HG03565 (cell line): ENCODE data around the gene SCYGR4.
"Not testable (repeated sequence)": the region's sequence is repeated elsewhere in the genome, so short reads cannot be mapped to it uniquely, and the experiment has no call there.

ENCODE experiments used
- ATAC-seq: cut with Tn5 transposase; IDR thresholded peaks from one replicate; pipeline ENCODE4 v1.9.1; 2021; ENCODE audit warnings: mild to moderate bottlenecking, moderate library complexity; ENCODE audit not compliant: unreplicated experiment

The SCYGR4 gene, protein sequence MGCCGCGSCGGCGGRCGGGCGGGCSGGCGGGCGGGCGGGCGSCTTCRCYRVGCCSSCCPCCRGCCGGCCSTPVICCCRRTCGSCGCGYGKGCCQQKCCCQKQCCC

GRCh38 chr2:227617316-227618230, at the start of gene SCYGR4:
TSS of gene SCYGR4 (plus strand) at chr2:227617498. CDS start at chr2:227617498, 0 bp downstream.
- no peak for ATAC-seq

GRCh38 chr2:227568852-227569169, 48.5 kb upstream of the SCYGR4 start:
- ATAC-seq, result no peak

- no peak for ATAC-seq
Measured at GRCh38 chr2:227570615-227571014, 46.7 kb upstream of the SCYGR4 start.

GRCh38 chr2:227576110-227576509, 41.2 kb upstream of the SCYGR4 start:
- no peak for ATAC-seq

GRCh38 chr2:227576812-227577211, 40.5 kb upstream of the SCYGR4 start:
- no peak for ATAC-seq

GRCh38 chr2:227577555-227577954, 39.7 kb upstream of the SCYGR4 start:
- no peak for ATAC-seq

DNA sequence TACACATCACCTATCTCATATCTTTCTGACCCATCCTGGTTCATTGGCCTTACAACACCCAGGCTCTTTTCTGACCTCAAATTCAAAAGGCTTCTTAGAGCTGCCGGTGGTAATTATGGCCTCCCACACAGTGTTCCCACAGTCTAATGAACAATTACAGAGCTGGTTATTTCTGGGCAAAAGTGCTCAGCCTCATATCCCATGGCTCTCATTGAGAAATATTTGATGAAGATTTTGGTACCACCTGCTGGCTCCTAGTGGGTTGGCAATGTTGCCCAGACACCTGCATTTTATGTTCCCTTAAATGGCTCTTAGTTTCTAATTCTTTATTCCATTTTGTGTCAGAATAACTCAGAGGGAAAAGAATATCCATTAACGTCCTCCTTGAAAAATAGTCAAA, 38.7 kb upstream of the SCYGR4 start:
- ATAC-seq, result no peak

- no peak for ATAC-seq
Measured at GRCh38 chr2:227579791-227580190, 37.5 kb upstream of the SCYGR4 start.

- ATAC-seq, result no peak
Measured at GRCh38 chr2:227582369-227582768, 34.9 kb upstream of the SCYGR4 start.

DNA sequence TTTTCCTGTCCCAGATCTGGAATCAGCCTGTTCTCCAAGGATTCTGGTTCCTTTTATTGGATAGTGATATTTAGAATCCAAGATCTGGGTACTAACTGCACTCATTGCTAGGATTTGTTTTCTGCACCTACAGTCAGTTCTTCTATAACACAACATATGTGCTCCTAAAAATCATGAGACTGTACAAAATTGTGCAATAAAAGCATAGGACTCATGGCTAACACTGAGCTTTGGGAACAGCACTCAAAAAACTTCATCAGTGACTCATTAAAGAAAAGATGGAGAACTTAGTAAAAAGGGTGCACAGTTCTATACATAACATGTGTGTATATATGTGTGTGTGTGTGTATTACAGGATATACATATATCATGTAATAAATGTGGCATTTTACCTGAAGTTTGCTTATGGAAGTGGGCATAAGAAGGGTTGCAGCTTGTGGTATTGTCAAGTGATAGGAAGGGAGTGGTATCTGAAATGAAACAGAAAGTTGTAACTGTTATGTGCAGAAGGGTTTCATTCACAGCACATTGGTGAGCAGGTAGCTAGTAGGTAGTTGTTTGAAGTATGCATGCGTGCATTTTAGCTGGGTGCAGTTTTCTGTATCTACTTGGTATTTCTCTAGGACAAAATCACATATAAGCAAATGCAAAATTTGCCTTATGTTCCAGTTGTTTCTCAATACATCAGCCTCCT, 24.5 kb upstream of the SCYGR4 start:
- ATAC-seq, result peak; percentile 76

- no peak for ATAC-seq
Measured at GRCh38 chr2:227595797-227596196, 21.5 kb upstream of the SCYGR4 start.

DNA sequence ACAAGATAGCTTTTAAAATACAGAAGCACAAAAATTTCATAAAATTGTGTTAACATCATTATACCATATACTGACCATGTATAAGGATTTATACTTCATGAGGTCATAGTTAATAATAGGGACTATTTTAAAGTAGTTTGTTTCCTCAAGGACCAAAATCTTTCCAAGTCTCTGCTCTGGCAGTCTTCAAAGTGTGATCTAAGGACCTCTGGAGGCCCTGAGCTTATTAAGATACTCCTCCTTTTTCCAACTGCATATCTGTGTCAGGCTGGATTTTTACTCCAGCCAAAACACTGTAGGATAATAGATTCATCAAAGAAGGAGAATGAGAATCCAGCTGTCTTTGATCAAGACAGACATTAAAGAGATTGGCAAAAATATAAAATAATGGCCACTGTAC, 20.3 kb upstream of the SCYGR4 start:
- ATAC-seq, result no peak

GRCh38 chr2:227597998-227598397, 19.3 kb upstream of the SCYGR4 start:
- no peak for ATAC-seq

- not testable (repeated sequence) for ATAC-seq
Measured at GRCh38 chr2:227598835-227599503, 18.3 kb upstream of the SCYGR4 start, which contains the start of gene SCYGR2. TSS of gene SCYGR2 (plus strand) at chr2:227598893. CDS start at chr2:227598893, 0 bp downstream.

GRCh38 chr2:227602358-227602757, 14.9 kb upstream of the SCYGR4 start:
- ATAC-seq, result no peak

- ATAC-seq, result no peak
Measured at GRCh38 chr2:227606476-227606875, 10.8 kb upstream of the SCYGR4 start.

DNA sequence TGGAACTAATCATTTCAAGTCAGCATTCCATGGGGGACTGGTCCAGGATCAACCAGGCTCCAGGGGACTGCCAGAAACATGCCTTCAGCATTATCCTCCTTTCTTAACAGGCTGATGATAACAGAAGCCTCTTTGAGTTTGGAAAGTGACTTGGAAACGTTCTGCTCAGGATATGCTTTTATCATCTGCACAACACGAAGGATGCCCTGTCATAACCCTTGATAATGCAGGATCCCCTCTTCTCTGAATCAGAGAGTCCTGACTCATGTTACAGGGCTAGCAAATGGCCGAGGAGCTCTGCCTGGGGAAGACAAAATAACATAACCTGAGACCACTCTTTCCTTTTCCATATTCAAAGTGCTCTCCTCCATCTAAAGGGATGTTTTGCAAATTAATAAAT, 9.4 kb upstream of the SCYGR4 start:
- no peak for ATAC-seq

DNA sequence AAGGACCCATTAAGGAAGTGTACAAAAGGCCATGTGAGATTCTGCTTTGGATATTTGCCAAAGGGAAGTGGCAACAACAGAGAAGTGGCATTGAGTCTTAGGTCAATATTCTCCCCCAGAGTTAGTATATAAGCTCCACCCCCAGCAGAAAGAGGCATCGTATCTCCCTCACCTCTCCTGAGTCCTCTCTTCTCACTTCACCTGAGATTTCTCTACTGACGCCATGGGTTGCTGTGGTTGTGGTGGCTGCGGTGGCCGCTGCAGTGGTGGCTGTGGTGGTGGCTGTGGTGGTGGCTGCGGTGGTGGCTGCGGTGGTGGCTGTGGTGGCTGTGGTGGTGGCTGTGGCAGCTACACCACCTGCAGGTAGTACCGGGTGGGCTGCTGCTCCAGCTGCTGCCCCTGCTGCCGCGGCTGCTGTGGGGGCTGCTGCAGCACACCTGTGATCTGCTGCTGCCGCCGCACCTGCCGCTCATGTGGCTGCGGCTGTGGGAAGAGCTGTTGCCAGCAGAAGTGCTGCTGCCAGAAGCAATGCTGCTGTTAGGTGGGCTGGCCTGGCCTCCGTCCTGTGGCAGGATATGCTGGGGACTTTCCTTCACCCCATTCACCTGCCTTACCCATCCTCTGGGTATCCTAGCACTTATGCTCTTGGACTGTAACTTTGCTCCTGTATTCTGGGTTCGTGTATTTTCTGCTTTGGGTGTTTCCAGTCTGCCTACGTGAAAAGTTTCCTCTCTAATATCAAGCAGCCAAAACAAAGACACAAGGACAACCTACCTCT, 8.5 kb upstream of the SCYGR4 start:
- no peak for ATAC-seq

DNA sequence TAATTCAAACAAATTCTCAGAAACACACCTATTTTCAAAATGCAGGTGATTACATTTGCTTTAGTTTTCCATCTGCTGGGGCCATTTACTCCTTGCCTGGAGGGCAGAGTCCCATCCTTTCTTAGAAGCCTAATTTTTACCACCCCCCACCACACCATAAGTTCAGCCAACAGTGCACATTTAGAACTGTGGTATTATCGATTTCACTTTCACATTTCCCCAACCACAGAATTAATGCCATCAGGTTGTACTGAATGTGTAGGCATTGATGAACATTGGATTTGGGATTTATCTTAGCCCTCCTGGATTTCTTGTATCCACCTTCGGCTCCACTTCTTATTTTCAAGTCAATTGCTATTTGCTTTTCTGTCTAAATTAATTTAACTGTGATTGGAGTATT, 7.2 kb upstream of the SCYGR4 start:
- ATAC-seq, result no peak

GRCh38 chr2:227612546-227613271, 4.6 kb upstream of the SCYGR4 start:
- no peak for ATAC-seq
